Activated effector memory CD4-positive, alpha-beta T cell treated with anti-CD3 and anti-CD28 coated beads, Interleukin-2, amount 50 U/mL, for 16 hours (primary cell): ENCODE data around the gene CEP83.
A peak's percentile ranks its signal among the peaks of the same experiment; 100 is the strongest.
"Not testable (repeated sequence)": the region's sequence is repeated elsewhere in the genome, so short reads cannot be mapped to it uniquely, and the experiment has no call there.

Experiments used
- DNase-seq: peaks from one replicate; pipeline ENCODE4 v3.0.0-alpha.2; 2020

The CEP83 gene, protein sequence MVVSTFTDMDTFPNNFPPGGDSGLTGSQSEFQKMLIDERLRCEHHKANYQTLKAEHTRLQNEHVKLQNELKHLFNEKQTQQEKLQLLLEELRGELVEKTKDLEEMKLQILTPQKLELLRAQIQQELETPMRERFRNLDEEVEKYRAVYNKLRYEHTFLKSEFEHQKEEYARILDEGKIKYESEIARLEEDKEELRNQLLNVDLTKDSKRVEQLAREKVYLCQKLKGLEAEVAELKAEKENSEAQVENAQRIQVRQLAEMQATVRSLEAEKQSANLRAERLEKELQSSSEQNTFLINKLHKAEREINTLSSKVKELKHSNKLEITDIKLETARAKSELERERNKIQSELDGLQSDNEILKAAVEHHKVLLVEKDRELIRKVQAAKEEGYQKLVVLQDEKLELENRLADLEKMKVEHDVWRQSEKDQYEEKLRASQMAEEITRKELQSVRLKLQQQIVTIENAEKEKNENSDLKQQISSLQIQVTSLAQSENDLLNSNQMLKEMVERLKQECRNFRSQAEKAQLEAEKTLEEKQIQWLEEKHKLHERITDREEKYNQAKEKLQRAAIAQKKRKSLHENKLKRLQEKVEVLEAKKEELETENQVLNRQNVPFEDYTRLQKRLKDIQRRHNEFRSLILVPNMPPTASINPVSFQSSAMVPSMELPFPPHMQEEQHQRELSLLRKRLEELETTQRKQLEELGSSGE

GRCh38 chr12:94459728-94460615 is at the start of gene CEP83:
TSS of gene CEP83 (minus strand) at chr12:94459867. CDS start at chr12:94412490, 47,377 bp downstream.
- peak; percentile 99 for DNase-seq

DNA sequence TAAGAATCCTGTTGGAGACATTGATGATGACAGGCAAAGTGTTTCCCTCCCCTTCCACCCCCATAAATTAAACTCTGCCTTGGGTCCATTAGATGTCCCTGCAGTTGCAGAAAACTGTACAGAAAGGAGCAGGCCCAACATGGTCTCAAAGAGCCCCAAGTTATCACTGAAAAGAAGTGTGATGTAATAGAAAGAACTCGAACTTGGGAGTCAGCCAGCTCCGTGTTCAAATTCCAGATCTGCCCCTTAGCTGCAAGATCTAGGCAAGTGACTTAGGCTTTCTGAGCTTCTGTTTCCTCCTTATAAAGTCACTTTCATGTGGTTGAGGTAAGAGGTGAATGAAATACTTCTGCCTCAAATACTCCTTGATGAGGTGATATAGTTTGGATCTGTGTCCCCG is 49.6 kb upstream of the CEP83 start:
- no peak for DNase-seq

DNA sequence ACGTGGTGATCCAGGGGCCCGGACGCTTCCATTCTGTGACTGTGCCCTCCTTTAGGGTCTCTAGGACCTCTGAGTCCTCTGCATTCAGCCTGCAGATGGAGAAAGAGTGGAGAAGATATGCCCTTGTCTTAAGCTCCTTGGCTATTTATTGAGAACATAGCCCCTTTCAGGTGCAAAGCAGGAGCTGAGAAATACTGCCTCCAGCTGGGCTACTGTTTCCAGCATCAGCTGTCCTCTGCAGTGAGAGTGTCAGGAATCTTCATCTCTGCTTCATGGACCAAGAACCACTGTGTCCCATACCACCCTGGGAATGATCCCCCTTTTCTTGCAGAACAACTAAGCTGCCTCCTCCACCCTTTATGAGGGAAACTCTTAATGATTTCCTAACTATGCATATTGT is 47.8 kb upstream of the CEP83 start:
- DNase-seq, result no peak

- DNase-seq, result no peak
Measured at GRCh38 chr12:94504386-94504785, 44.7 kb upstream of the CEP83 start.

DNA sequence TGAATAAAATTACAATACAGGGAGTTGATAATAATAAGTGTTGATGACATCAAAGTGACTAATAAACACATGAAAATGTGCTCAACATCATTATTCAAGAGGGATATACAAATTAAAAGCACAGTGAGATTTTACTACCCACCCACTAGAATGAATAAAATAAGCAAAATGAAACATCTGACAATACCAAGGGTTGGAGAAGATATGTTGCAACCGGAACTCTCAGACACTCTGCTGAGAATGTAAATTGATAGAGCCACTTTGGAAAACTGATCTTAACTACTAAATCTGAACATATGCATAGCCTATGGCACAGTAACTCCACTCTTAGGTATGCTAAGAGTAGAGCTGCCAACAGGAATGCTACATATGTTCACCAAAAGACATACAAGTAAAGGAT is 44.0 kb upstream of the CEP83 start:
- DNase-seq, result no peak

GRCh38 chr12:94500831-94501567 is 41.3 kb upstream of the CEP83 start:
- DNase-seq, result no peak

DNA sequence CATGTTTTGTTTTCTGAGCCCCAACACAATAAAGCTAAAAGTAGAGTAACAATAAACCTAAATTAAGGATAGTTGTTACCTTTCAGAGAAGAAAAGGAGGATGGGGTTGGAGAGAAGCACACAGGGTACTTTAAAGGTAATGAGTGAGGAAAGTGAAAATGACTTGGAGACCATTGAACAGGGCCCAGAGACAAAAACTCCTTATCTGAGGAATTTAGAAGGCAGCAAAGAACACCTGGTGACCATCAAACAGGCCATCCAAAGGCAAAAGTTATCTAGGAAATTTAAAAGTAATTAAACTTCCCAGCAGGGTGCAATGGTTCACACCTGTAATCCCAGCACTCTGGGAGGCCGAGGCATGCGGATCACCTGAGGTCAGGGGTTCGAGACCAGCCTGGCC is 39.0 kb upstream of the CEP83 start:
- DNase-seq, result no peak

DNA sequence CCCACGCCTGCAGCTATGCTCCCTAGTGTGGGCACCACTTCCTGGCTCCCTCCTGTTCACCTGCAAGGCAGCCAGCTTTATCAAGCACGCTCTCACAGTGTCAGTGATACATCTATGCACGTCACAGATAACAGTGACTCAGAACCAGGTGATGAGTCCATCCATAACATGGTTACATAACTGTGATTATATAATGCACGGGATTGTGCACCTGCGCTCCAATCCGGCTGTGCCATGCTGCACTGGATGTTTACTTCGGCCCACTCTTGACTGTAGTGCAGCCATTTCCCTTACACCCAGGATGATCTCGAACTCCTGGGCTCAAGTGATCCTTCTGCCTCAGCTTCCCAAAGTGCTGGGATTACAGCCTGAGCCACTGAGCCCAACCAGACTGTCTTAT is 38.4 kb upstream of the CEP83 start:
- DNase-seq, result no peak

GRCh38 chr12:94495445-94496115 is 35.9 kb upstream of the CEP83 start:
- DNase-seq, result no peak

GRCh38 chr12:94491489-94491888 is 31.8 kb upstream of the CEP83 start:
- DNase-seq, result no peak

DNA sequence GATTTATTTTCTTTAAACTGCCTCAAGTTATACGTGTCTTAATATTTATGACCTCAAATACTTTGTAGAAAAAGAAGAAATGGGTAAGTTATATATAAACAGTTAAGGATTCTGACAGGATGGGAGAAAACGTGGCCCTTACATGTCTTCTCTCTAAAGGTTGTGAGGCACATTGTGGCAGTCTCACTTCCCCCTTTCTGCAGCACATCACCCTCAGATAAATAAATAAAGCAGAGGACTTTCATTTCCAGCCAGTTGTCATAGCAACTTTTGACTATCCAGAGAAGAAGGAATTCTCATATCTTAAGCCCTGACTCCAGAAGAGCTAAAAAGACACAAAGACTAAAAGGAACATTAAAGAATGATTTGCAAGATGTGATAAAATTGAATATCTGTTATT is 28.8 kb upstream of the CEP83 start:
- no peak for DNase-seq

DNA sequence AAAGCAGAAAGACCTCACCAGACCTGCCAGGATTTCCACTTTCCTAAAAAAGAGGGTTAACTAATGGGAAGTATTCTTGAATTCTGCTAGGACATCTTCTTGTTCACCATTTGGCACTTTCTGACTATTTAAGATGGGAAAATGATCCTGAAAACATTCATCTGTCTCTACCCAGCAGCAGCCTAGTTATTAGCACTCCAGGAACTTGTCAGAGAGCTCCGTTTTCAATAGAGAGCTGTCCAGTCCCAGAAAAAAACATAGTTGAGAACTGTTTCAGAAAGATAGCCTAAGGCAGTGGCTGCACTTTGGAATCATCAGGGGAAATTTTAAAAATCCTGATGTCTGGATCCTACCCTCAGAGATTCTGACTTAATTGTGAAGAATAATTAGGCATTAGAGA is 22.1 kb upstream of the CEP83 start:
- no peak for DNase-seq

DNA sequence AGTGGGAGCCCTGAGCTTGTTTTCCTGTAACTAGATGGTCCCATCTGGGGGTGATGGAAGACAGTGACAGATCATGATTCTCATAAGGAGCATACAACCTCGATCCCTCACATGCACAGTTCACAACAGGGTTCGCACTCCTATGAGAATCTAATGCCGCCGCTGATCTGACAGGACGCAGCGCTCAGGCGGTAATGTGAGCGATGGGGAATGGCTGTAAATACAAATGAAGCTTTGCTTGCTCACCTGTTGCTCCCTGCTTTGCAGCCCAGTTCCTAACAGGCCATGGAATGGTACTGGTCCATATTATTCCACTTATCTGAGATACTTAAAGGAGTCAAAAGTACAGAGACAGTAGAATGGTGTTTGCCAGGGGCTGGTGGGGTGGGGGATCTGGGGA is 9.9 kb upstream of the CEP83 start:
- DNase-seq, result no peak

- DNase-seq, result no peak
Measured at GRCh38 chr12:94460616-94460959, 921 bp upstream of the CEP83 start.

- no peak for DNase-seq
Measured at GRCh38 chr12:94458877-94459727, 565 bp downstream of the CEP83 start.

GRCh38 chr12:94457311-94457710 is 2.4 kb downstream of the CEP83 start:
- no peak for DNase-seq

GRCh38 chr12:94454318-94454717 is 5.3 kb downstream of the CEP83 start:
- DNase-seq, result not testable (repeated sequence)

GRCh38 chr12:94445662-94446061 is 14.0 kb downstream of the CEP83 start:
- DNase-seq, result no peak

GRCh38 chr12:94437303-94437702 is 22.4 kb downstream of the CEP83 start:
- no peak for DNase-seq

- no peak for DNase-seq
Measured at GRCh38 chr12:94435511-94435927, 24.1 kb downstream of the CEP83 start.

GRCh38 chr12:94434171-94434570 is 25.5 kb downstream of the CEP83 start:
- no peak for DNase-seq
